Stomach (tissue), 9 donors: ENCODE results near the gene SYTL1. TPM values are rescaled to one million over a fixed set of nuclear protein-coding genes. Genes with fewer than 3 reads are reported as not detected.

Experiments
- DNase-seq, 2 donors: peaks; one replicate each; pipeline versions ENCODE4 v3.0.0 to v3.0.0-alpha.2; 2013 to 2019
- H3K27ac ChIP-seq, 5 donors: fragments of 200-600 bp in 4 of 5; sonication (generic) in 4 of 5; one replicate each; pipeline ENCODE4 v1.5.1; 2013 to 2019; ENCODE audit warnings: mild to moderate bottlenecking in 1 of 5, moderate library complexity in 1 of 5
- H3K27me3 ChIP-seq, 3 donors: fragments of 200-600 bp; sonication (generic); one replicate each; pipeline ENCODE4 v1.5.1; 2017 to 2019; ENCODE audit warnings: mixed run types in 1 of 3
- H3K36me3 ChIP-seq, 4 donors: fragments of 200-600 bp; sonication (generic); 1 replicate in 3 of 4; 2 replicates in 1 of 4; pipeline ENCODE4 v1.5.1; 2016 to 2019
- H3K4me1 ChIP-seq, 4 donors: fragments of 200-600 bp; sonication (generic); one replicate each; pipeline ENCODE4 v1.5.1; 2016 to 2019
- H3K4me3 ChIP-seq, 4 donors: fragments of 200-600 bp; sonication (generic) in 3 of 4; one replicate each; pipeline ENCODE4 v1.5.1; 2016 to 2019; ENCODE audit warnings: mild to moderate bottlenecking in 1 of 4
- H3K9me3 ChIP-seq, 4 donors: fragments of 200-600 bp; sonication (generic); one replicate each; pipeline ENCODE4 v1.5.1; 2016 to 2019
- CTCF ChIP-seq, 7 experiments: fragments of 450-650 bp in 4 of 7; fragments of 200-600 bp in 3 of 7; sonication (generic) in 3 of 7; IDR thresholded peaks; one replicate each; pipeline ENCODE4 v1.5.1; 2016 to 2019; ENCODE audit warnings: antibody characterized with exemption in 7 of 7, control low read depth in 2 of 7, mild to moderate bottlenecking in 1 of 7
- EP300 ChIP-seq: sonication (generic); formaldehyde crosslinking; IDR thresholded peaks from one replicate; pipeline ENCODE4 v1.6.1; 2017; ENCODE audit warnings: antibody characterized with exemption
- POLR2A ChIP-seq, 4 donors: fragments of 450-650 bp; IDR thresholded peaks; one replicate each; pipeline ENCODE4 v1.6.1; 2016; ENCODE audit warnings: antibody characterized with exemption in 4 of 4, control low read depth in 2 of 4, mild to moderate bottlenecking in 1 of 4, moderate library complexity in 1 of 4
- POLR2AphosphoS5 ChIP-seq, 3 donors: sonication (generic); formaldehyde crosslinking; IDR thresholded peaks; one replicate each; pipeline ENCODE4 v1.6.1; 2016; ENCODE audit warnings: antibody characterized with exemption in 3 of 3
- WGBS, 5 donors: extraction: QIAGEN DNeasy Blood & Tissue Kit in 3 of 5; methylation state at CpG; one replicate each; pipeline versions ENCODE4 v1.1.5 to v1.1.7; 2013 to 2018; 5-methylcytosine and 5-hydroxymethylcytosine counted together
- intact Hi-C: fragments of 100-400 bp; cut with DNase I; formaldehyde crosslinking; loops from one replicate; pipeline ENCODE4 v1.15.1; 2023; ENCODE audit warnings: low total_unique reads
- polyA plus RNA-seq, 3 donors: library from polyadenylated mRNA; stranded (reverse); fragments of 200-250 nt; gene quantifications; one replicate each; pipeline ENCODE4 v1.2.3, GENCODE V29; 2013
- total RNA-seq, 5 donors: library from RNA; depleted of rRNA; stranded (reverse); fragments of >200 nt; gene quantifications; one replicate each; pipeline versions ENCODE4 v1.1.0 to v1.2.3, GENCODE V29; 2014 to 2016
- donor health status: healthy with polysubstance abuse.
- donor health status: Bipolar disorder and iron deficiency.
- donor health status: healthy.

The SYTL1 gene
- total and polyA plus RNA-seq, 8 donors: 15.6 to 222 (median 58.2) TPM

DNA sequence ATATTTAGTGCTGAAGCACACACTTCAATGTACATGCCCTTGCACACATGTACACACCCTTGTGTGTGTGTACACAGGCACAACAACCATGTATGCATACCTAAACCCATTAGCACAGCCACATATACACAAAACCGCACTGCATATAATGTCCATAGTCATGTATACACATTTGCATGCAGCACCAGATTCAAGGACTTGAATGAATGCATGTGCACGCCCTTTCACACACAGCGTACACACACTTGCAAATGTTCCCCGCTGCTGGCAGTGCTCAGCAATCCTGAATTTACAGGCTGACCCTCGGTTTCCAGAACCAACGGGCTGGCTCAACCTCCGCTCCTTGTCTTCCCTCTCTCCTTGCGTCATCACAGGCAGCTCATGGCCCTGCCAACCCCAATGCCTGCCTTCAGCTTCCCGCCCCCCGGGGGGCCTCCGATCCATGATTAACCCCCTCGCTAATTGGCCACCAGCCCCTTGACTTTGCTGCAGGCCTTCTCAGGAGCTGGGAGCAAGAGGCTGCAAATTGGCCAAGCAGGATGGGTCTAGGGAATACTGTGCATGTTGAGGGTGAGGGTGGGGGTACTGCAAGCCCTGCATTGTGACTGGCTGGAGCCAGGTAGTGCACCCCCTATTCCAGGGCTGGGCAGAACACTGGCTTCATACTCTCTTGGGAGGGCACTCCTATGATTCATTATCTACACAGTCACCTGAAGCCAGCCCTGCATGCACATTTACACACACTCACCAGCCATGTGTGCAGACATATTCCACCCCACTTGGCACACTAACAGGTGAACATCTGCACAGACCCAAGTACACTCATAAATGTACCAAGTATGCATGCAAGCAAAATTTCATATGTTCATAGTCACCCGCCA is 58.5 kb downstream of the SYTL1 start:
- WGBS, 5 donors: 24 to 46% (median 40%) methylated on average over 13 of the region's 13 CpGs
- Histone ChIP-seq H3K9me3 (no peaks in the 10 kb centered on the region), H3K36me3 (peaks cover 0 to 16% (median 11%) of the 10 kb centered on the region in 4 donors), H3K4me3 (no peak overlapping the region), H3K27me3 (no peaks in the 10 kb centered on the region), H3K27ac (no peak overlapping the region), H3K4me1 (peaks cover 36 to 72% (median 54%) of the 10 kb centered on the region in 4 donors)
- TF ChIP-seq CTCF (IDR thresholded peaks at IDR 0.05) (no peak), POLR2AphosphoS5 (IDR thresholded peaks at IDR 0.05) (no peak), POLR2A (IDR thresholded peaks at IDR 0.05) (no peak), EP300 (no peak)
- DNase-seq: peak in 1 of 2 donors; percentile 44
- intact Hi-C loops: no loop called here

GRCh38 chr1:27400963-27401341 is 59.1 kb downstream of the SYTL1 start:
- no peaks in the 10 kb centered on the region for H3K9me3 ChIP-seq
- H3K4me3 ChIP-seq: no peak overlapping the region
- intact Hi-C loops: no loop called here
- peaks cover under 1 to 16% (median 11%) of the 10 kb centered on the region in 4 donors for H3K36me3 ChIP-seq
- H3K27ac ChIP-seq: peak overlapping the region in 1 of 5 donors; percentile 80
- WGBS, 5 donors: 80 to 89% (median 86%) methylated on average over 5 of the region's 5 CpGs
- no peaks in the 10 kb centered on the region for H3K27me3 ChIP-seq
- H3K4me1 ChIP-seq: peaks cover 33 to 73% (median 56%) of the 10 kb centered on the region in 4 donors
- DNase-seq: no peak
- TF ChIP-seq CTCF (IDR thresholded peaks at IDR 0.05): no peak
- no peak for TF ChIP-seq POLR2AphosphoS5 (IDR thresholded peaks at IDR 0.05)
- TF ChIP-seq POLR2A (IDR thresholded peaks at IDR 0.05): no peak
- TF ChIP-seq EP300: no peak

GRCh38 chr1:27402349-27402754 is 60.5 kb downstream of the SYTL1 start:
- H3K36me3 ChIP-seq: peaks cover 14 to 30% (median 22%) of the 10 kb centered on the region in 4 donors
- H3K27ac ChIP-seq: peak overlapping the region; percentile 63 to 83 (median 76)
- no peaks in the 10 kb centered on the region for H3K27me3 ChIP-seq
- no peak overlapping the region for H3K4me3 ChIP-seq
- DNase-seq: peak; percentile 87 to 93
- no peaks in the 10 kb centered on the region for H3K9me3 ChIP-seq
- 15 to 37% (median 23%) methylated on average over 5 to 8 of the region's 8 CpGs for WGBS, 5 donors
- TF ChIP-seq POLR2AphosphoS5 (IDR thresholded peaks at IDR 0.05) (peak in 1 of 3 donors; percentile 77), CTCF (IDR thresholded peaks at IDR 0.05) (peak in 5 of 7 experiments; percentile 48 to 78 (median 51)), EP300 (no peak)
- H3K4me1 ChIP-seq: peaks cover 33 to 87% (median 61%) of the 10 kb centered on the region in 4 donors
- intact Hi-C loops: no loop called here

- Histone ChIP-seq H3K27ac (peak overlapping the region; percentile 63 to 83 (median 76)), H3K4me3 (peak overlapping the region in 1 of 4 donors; percentile 4), H3K36me3 (peaks cover 22 to 39% (median 30%) of the 10 kb centered on the region in 4 donors), H3K27me3 (no peaks in the 10 kb centered on the region), H3K4me1 (peaks cover 33 to 92% (median 61%) of the 10 kb centered on the region in 4 donors), H3K9me3 (no peaks in the 10 kb centered on the region)
- peak in 1 of 2 donors; percentile 86 for DNase-seq
- intact Hi-C loops: no loop called here
- no peak for TF ChIP-seq CTCF (IDR thresholded peaks at IDR 0.05)
- no peak for TF ChIP-seq POLR2A (IDR thresholded peaks at IDR 0.05)
- no peak for TF ChIP-seq POLR2AphosphoS5 (IDR thresholded peaks at IDR 0.05)
- TF ChIP-seq EP300: no peak
- WGBS, 5 donors: 42 to 73% (median 55%) methylated on average over 15 to 24 of the region's 24 CpGs
Observed at GRCh38 chr1:27403065-27403726, 61.4 kb downstream of the SYTL1 start.
